GM21825 (cell line): ENCODE measurements around the gene ZBTB46.
"Not testable (repeated sequence)": the region's sequence is repeated elsewhere in the genome, so short reads cannot be mapped to it uniquely, and the experiment has no call there.

Source experiments
- ATAC-seq: cut with Tn5 transposase; IDR thresholded peaks from one replicate; pipeline ENCODE4 v1.9.1; 2021; ENCODE audit warnings: mild to moderate bottlenecking, moderate library complexity; ENCODE audit not compliant: unreplicated experiment

ZBTB46 gene

DNA sequence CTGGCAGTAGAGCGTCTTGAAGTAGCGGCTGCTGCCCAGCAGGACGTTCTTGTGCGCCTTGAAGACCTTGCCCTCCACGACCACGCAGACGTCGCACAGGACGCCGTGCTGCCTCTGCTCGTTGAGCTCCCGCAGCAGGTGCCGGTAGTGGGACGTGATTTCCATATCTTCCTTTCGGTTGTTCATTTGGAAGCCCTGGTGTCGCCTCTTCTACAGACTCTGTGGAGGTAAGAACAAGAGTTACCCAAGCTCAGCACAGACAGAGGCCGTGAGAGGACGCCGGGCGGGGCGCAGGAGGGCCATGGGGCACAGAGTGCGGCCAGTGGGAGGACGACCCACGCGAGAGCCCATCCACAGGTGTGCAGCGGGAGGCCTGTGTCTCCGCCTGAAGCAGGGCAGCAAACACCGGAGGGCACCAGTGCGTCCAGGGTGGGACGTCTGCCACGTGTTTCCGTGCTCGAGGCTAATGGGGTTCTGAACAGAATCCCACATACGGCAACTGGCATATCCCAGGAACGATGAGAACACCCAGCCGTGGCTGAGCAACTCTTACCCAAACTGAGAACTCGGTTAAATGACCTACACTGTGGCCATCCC lies 40.4 kb downstream of the ZBTB46 start:
- ATAC-seq, result no peak

DNA sequence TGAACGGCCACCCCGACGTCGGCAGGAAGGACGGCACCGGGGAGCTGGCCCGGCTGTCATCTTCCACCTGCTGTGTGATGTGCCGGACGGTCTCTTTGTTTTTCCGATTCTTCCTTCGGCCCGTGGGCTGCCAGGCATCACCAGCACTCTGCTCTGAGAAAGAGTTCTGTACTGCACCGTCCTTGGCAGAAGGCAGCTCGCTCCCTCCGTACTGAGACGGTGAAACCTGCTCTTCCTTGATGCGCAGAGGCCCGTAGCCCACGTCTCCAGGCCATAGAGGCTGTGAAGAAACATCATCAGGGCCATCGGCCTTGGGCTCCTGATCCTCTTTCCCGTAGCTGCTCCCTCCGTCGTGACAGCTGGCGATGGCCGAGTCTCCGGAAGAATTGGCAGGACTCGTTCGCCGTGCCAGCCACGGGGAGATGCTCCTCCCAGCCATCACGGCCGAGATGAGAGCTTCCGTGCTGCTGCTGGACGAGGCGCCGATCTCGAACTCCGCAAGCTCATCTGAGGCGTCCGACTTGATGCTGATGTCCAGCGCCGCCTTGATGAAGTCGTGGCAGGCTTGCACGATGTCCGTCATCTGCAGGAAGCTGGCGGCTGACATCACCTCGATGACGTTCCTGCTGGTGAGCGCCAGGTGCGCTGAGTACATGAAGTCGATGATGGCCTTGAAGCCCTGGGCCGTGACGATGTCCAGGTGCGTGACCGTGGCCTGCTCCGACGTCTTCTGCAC lies 41.1 kb downstream of the ZBTB46 start:
- no peak for ATAC-seq

DNA sequence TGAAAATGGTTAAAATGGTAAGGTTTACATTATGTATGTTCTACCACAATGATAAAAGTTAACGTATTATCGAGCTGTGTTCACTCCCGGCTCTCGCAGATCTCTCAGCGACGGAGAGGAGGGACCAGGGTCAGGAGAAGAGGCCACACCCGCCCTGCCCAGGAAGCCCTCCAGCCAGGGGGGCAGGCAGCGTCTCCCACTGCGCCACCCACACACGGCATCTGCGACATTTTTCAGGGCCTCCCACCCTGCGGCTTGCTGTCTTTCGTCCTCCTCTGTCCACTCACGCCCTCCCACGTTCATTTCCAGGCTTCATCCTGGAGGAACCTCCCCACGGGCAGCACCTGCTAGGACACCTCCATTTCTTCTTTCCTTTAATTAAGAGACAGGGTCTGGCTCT lies 43.3 kb downstream of the ZBTB46 start:
- no peak for ATAC-seq

DNA sequence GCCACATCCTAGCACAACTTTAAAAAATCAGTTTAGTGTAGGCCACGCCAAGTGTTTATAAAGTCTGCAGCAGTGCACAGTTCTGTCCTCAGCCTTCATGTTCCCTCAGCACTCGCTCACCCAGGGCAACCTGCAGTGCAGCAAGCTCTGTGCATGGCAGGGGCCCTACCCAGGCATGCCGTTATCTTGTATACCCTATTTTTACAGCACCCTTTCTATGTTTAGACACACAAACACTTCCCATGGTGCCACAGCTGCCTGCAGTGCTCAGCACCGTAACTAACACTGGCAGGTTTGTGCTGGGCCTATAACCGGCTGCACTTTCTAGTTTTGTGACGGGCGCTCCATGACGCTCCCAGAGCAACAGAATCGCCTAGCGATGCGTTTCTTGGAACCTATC lies 43.8 kb downstream of the ZBTB46 start:
- no peak for ATAC-seq

DNA sequence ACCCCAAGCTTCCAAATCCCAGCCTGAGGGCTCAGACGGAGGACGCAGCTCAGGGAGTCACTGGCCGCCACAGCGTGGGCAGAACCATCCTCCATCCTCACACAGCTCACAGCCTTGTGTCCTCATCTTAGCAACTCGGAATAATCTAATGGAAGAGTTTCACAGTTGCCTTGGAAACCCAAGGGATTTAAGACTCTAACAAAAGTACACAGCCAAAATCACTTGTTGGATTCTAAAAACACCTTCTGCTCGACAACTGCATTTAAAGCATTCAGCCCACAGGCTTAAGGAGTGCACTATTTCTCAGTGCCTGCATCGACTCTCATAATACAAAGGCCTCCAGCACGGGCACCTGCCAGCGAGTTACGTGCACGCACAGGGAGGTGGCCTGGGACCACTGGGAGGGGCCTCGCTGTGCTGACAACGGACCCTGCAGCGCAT lies 45.4 kb downstream of the ZBTB46 start:
- ATAC-seq, result no peak

DNA sequence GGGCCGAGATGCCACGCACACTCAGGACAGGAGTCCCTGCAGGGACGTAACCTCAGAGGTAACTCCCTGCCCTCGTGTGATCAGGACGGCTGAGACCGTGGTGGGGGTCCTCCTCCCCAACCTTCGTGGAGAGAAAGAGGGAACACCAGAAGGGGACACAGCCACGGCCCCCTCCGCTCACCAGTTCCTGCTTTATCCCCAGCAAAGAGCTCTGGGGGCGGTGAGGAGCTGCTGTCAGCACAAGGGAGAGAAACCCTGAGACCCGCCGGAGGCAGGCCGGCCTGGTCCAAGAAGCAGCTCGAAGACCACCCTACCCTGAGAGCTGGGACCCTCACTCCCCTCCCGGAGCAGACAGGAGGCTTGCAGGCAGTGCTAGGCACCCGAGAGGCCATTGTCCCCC lies 47.1 kb downstream of the ZBTB46 start:
- ATAC-seq, result no peak

DNA sequence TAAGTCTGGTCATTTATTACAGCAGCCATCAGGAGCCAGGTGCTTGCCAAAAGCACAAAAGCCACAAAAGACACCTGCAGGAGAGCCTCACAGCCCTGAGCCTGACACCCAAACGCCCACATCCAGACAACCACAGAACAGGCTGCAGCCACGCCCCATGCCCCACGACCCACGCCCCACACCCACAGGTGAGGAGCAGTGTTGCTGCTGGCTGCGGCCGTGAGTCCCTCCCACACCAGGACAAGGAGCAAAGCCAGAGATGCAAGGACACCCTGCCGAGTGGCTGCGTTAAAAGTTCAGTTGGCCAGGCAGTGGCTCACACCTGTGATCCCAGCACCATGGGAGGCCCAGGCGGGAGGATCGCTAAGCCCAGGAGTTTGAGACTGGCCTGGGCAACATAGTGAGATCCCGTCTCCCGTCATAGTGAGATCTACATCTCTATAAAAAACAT lies 48.5 kb downstream of the ZBTB46 start:
- no peak for ATAC-seq

DNA sequence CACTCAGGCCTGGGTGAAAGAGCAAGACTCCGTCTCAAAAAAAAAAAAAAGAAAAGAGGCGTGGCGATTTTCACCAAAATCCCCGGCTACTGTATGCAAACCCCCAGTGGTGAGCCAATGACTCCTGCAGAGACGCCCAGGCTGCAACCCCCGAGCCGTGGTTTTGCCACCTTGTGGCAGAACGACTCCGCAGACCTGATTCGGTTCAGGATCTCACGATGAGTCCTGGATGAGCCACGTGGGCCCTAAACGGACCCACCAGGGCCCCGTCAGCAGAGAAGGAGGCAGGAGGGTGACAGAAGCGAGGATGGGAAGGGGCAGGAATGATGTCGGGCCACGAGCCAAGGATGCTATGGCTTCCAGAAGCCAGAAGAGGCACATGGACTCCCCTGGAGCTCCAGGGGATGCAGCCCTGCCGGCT lies 49.0 kb downstream of the ZBTB46 start:
- ATAC-seq, result no peak

DNA sequence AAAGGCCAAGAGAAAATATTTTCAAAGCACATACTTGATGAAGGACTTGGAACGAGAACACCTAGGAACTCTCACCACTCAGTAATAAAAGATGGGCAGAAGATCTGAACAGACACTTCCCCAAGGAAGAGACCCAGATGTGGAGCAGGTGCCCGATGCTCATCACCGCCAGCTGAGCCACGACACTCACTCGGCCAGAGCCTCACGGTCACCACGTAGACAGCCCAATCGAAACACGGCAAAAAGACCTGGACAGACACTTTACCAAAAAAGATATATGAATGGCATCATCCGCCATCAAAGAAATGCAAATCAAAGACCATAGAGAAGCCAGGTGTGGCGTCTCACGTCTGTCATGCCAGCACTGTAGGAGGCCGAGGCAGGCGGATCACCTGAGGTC lies 49.9 kb downstream of the ZBTB46 start:
- no peak for ATAC-seq

DNA sequence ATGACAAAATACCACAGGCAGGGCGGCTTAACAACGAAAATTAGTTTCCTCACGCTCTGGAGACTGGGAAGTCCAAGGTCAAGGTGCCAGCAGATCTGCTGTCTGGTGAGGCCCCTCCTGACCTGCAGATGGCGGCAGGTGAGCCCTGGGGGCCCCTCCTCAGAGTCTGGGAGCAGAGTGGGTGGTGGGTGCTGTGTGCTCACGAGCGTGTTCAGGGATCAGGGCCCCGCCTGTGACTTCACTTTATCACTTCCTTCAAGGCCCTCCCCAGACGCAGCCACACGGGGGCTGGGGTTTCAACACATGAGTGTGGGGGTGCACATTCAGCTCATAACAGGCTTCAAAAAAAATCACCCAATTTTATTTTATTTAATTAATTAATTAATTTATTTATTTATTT lies 52.2 kb downstream of the ZBTB46 start:
- no peak for ATAC-seq

DNA sequence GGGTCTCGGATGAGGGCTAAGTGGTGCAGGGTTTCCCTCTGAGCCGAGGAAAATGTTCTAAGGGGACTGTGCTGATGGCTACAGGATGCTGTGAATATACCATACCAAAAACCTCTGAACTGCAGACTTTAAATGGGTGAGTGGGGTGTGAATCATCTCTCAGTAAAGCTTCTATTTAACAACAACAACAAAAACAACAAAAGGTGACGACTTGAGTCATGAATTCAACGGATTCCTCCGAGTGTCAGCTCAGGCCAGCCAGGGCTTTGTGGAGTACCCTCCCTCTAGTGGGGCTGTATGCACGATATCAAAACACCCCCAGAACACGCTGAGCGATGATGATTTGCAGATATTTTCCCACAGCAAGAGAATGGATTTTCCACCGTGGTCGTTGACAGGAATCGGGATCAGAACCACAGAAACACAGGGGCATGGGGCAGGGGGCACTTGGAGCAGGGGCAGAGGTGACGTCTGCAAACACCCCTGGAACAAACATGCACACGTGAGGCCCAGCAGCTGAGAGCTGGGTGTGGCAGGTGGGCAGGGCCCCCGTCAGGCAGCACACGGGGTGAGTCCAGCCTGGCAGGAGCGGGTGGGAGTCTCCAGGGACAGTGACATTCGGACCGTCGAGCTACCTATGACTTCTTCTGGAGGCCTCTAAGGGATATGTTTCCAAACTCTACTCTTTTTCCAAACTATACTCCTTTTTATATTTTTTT lies 52.9 kb downstream of the ZBTB46 start:
- no peak for ATAC-seq

DNA sequence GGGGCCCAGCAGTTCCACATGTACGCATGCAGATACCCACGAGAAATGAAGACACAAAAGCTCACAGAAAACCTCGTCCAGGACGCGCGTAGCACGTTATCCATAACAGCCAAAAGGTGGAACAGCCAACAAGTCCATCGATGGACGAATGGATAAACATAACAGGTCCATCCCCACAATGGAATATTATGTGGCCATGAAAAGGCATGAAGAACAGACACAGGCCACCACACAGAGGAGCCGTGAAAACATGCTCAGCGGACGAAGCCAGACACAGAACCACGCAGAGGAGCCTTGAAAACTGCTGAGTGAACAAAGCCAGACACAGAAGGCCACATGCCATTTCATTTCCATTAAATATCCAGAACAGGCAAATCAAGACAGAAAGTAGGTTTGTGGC lies 53.5 kb downstream of the ZBTB46 start:
- ATAC-seq, result no peak

DNA sequence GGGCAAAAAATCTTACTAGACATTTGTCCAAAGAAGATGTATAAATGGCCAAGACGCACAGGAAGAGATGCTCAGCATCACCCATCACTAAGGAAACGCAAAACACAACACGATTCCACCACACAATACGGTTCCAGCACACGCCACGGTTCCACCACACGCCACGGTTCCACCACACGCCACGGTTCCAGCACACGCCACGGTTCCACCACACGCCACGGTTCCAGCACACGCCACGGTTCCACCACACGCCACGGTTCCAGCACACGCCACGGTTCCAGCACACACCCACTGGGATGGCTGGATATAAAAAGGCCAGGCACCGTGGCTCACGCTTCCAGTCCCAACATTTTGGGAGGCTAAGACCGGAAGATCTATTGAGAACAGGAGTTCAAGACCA lies 54.2 kb downstream of the ZBTB46 start:
- ATAC-seq, result not testable (repeated sequence)

DNA sequence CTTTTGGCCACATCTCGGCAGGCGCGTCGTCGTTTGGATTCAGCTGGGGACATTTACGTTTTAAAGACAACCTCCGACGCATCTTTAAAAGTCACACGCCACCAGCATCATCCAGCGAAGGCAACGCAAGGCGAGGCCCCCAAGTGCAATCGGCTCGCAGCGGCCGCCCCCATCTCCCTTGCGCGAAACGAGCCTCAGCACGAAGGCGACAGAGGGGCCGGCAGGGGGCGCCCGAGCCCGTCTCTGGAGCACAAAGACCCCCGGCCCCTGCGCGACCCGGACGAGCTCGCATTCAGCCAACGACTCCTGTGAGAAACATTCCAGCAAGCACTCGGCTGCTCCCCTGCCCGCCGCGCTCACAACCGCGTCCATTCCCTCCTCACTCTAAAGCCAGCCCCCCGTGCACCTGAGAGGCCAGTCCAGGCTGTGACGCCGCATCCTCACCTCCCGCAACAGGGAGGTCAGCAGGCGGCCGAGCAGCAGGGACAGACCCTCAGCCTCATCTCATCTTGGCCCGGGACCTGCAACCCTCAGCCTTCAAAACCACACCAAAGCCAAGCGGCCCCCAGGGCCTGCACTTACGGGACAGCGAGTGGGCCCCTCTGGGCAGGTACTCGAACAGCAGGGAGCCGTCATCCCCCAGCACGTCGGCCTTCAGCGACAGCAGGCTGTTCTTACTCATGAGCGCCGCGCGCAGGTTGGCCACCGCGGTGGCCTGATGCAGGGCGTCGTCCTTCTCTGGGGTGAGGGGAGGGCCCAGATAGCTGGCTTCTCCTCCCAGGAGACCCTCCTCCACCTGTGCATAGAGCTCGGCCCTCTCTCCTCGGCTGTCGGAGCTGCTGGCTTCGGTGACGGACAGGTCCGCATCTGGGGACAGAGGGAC lies 55.7 kb downstream of the ZBTB46 start:
- no peak for ATAC-seq

DNA sequence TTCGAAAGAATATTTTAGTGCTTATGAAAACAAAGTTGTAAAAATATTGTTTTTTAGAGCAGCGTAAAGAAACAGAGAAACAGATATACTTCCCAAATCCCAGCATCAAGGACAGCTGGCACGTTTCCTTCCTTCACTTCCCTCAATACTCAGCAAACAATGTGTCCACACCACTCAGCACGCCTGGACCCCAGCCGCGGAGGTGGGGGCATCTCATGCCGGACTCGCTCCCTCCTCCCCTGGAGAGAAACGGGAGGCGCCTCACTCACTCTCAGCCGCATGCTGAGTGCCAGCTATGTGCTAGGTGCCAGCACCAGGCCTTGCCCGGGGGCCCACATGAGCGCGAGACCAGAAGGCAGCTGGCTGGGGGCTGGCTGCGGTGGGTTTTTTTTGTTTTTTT lies 56.8 kb downstream of the ZBTB46 start:
- no peak for ATAC-seq

DNA sequence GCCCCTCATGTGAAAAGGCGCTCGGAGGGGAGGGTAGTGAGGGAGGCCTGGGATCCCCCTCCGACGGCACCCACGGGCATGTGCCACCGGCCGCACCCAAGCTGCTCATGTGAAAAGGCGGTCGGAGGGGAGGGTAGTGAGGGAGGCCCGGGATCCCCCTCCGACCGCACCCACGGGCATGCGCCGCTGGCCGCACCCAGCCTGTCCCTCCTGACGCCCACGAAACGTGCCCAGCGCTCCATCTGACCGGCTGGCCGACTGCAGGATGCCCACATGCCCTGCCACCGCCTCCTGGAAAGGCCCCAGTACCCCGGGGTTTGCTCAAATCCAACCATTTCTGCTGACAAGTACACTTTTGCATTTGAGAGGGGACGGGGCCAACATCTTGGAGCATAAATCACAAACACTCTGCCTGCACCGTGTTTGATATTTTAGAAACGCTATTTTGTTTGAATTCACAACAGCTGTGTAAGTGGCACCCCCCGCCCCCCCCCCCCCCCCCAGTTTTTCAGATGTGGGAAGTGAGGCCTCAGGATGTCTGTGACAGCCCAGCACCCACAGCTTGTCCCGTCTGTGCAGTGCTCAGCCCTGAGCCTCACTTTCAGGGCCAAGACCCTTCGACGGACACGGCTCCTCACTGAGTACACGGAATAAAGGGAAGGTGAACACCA lies 57.4 kb downstream of the ZBTB46 start:
- ATAC-seq, result no peak

DNA sequence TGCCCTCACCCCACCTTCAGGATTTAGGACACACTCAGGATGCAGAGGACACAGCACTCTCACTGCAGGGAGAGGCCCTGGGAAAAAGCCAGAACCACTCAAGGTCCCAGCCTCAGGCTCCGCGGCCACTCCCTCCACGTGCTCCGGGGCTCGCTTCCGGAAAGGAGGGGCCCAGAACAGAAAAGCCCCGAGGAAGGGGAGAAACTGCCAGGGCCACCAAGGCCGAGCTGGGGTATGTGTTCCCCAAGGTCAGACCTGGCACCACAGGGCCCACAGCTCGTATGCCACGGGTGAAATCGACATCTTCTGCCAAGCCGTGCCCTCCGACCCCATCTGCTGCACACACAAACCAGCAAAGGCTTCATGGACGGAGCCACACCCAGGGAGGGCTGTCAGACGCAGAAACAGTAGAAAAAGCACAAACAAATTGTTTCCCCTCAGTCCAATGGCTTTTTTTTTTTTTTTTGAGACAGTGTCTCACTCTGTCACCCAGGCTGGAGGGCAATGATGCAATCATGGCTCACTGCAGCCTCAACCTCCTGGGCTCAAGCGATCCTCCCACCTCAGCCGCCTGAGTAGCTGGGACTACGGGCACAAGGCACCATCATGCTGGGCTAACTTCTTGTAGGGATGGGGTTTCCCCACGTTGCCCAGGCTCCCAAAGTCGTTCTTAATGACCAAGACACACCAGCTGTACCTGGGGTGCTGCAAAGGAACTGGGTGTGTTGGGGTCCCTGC lies 58.1 kb downstream of the ZBTB46 start:
- ATAC-seq, result no peak

DNA sequence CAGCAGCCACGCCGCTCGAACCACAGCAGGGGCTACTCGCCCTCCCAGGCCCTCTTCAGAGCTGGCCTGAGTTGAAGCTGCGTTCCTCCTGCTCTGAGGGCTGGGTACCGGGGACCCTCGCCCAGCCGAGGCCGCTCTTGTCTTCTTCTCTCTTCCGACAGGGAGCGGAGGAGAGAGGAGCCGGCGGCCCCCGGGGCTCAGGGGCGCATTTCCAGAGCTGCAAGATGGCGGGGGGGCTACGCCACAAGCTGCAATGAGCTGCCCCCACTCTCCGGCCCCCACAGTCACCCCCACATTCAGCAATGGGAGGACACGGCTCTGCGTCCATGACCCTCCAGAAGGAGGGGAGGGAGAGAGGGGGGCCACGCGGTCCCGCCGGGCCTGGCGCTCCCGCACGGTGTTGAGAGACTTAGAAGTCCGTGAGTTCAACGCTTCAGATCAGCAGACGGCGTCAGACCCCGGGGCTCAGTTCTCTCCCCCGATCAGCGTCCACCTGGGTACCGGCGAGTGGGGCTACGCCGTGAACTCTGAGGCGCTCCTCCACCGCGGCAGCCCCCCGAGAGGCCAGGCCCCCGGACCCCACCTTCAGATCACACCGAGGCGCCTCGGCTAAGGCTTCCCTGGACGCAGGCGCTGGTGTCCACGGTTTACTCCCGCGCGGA lies 59.9 kb downstream of the ZBTB46 start:
- ATAC-seq, result no peak

DNA sequence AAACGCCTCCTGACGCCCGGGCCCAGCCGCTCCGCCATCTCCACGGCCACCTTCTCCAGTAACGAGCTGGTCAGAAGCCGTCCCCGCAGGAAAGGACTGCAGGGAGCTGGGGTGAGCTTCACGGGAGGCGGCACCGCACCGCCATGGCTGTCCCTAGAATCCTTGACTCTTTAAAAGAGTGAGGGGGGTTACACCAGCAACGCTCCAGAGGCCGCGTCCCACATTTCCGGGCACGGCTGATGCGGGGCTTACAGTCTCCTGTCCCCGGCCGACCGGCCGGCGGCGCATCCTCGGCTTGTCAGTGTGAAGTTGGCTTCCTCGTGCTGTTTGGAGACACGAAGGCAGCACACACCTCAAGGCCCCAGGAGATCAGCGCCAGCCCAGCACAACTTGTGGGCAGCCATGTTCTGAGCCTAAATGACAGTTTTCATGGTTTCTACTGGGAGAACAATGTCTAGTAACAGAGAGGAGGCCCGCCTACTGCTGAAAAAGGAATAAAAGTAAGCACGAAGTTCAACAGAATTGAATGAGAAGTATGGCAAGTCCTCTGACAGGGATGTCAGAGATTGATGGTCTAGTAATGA lies 61.1 kb downstream of the ZBTB46 start:
- no peak for ATAC-seq
